ENCODE data around the gene LCN6.

Gene LCN6

GRCh38 chr9:136726118-136726517 is 22.2 kb downstream of the LCN6 start:
- Histone ChIP-seq H3F3A (ENCODE audit: control insufficient read depth, insufficient read depth) (peaks cover 51% of the 10 kb centered on the region), H3K79me2 (ENCODE audit: control insufficient read depth, low read length) (peaks cover 60% of the 10 kb centered on the region), H3K9me3 (ENCODE audit: control insufficient read depth, insufficient read depth, low read length) (no peaks in the 10 kb centered on the region), H3K27ac (ENCODE audit: low read depth, low read length) (peak overlapping the region; percentile 79; the same call in 1 of the 2 replicates), H3K9me2 (replicated peaks; ENCODE audit: control insufficient read depth, low read length) (no peaks in the 10 kb centered on the region), H4K20me1 (ENCODE audit: control insufficient read depth, insufficient read depth, low read depth, low read length) (peaks cover 24% of the 10 kb centered on the region), H3K36me3 (ENCODE audit: control insufficient read depth, low read length) (peaks cover 66% of the 10 kb centered on the region), H3K4me2 (ENCODE audit: low read length) (peak overlapping the region; percentile 83), H3K27me3 (ENCODE audit: control insufficient read depth, low read length) (no peaks in the 10 kb centered on the region), H3K4me1 (ENCODE audit: control insufficient read depth, low read length) (peaks cover 32% of the 10 kb centered on the region), H3K4me3 (ENCODE audit: low read length) (peak overlapping the region; percentile 97)
- TF ChIP-seq CTCF (IDR thresholded peaks at IDR 0.05; ENCODE audit: low read depth, low read length, poor library complexity, severe bottlenecking): no peak
- no peak for TF ChIP-seq EZH2phosphoT487 (IDR thresholded peaks at IDR 0.05; ENCODE audit: borderline replicate concordance, low read length)

GRCh38 chr9:136725612-136726011 is 22.7 kb downstream of the LCN6 start:
- TF ChIP-seq CTCF (IDR thresholded peaks at IDR 0.05; ENCODE audit: low read depth, low read length, poor library complexity, severe bottlenecking) (no peak), EZH2phosphoT487 (IDR thresholded peaks at IDR 0.05; ENCODE audit: borderline replicate concordance, low read length) (no peak)
- H3K27me3 ChIP-seq (ENCODE audit: control insufficient read depth, low read length): no peaks in the 10 kb centered on the region
- peaks cover 24% of the 10 kb centered on the region for H4K20me1 ChIP-seq (ENCODE audit: control insufficient read depth, insufficient read depth, low read depth, low read length)
- peaks cover 52% of the 10 kb centered on the region for H3F3A ChIP-seq (ENCODE audit: control insufficient read depth, insufficient read depth)
- H3K4me1 ChIP-seq (ENCODE audit: control insufficient read depth, low read length): peaks cover 32% of the 10 kb centered on the region
- no peak overlapping the region for H3K27ac ChIP-seq (ENCODE audit: low read depth, low read length)
- H3K9me2 ChIP-seq (replicated peaks; ENCODE audit: control insufficient read depth, low read length): no peaks in the 10 kb centered on the region
- no peaks in the 10 kb centered on the region for H3K9me3 ChIP-seq (ENCODE audit: control insufficient read depth, insufficient read depth, low read length)
- peaks cover 55% of the 10 kb centered on the region for H3K79me2 ChIP-seq (ENCODE audit: control insufficient read depth, low read length)
- peaks cover 64% of the 10 kb centered on the region for H3K36me3 ChIP-seq (ENCODE audit: control insufficient read depth, low read length)
- peak overlapping the region; percentile 97 for H3K4me3 ChIP-seq (ENCODE audit: low read length)
- H3K4me2 ChIP-seq (ENCODE audit: low read length): peak overlapping the region; percentile 83

GRCh38 chr9:136724772-136725171 is 23.6 kb downstream of the LCN6 start:
- H3K4me3 ChIP-seq (ENCODE audit: low read length): no peak overlapping the region
- H4K20me1 ChIP-seq (ENCODE audit: control insufficient read depth, insufficient read depth, low read depth, low read length): peaks cover 24% of the 10 kb centered on the region
- H3K27me3 ChIP-seq (ENCODE audit: control insufficient read depth, low read length): no peaks in the 10 kb centered on the region
- H3K36me3 ChIP-seq (ENCODE audit: control insufficient read depth, low read length): peaks cover 63% of the 10 kb centered on the region
- no peak for TF ChIP-seq EZH2phosphoT487 (IDR thresholded peaks at IDR 0.05; ENCODE audit: borderline replicate concordance, low read length)
- TF ChIP-seq CTCF (IDR thresholded peaks at IDR 0.05; ENCODE audit: low read depth, low read length, poor library complexity, severe bottlenecking): no peak
- no peaks in the 10 kb centered on the region for H3K9me3 ChIP-seq (ENCODE audit: control insufficient read depth, insufficient read depth, low read length)
- no peak overlapping the region for H3K27ac ChIP-seq (ENCODE audit: low read depth, low read length)
- peaks cover 33% of the 10 kb centered on the region for H3K4me1 ChIP-seq (ENCODE audit: control insufficient read depth, low read length)
- H3F3A ChIP-seq (ENCODE audit: control insufficient read depth, insufficient read depth): peaks cover 54% of the 10 kb centered on the region
- no peaks in the 10 kb centered on the region for H3K9me2 ChIP-seq (replicated peaks; ENCODE audit: control insufficient read depth, low read length)
- H3K4me2 ChIP-seq (ENCODE audit: low read length): no peak overlapping the region
- peaks cover 47% of the 10 kb centered on the region for H3K79me2 ChIP-seq (ENCODE audit: control insufficient read depth, low read length)
